MM.1S (cell line): ENCODE data around the gene TMC3.

ENCODE experiments used
- CTCF ChIP-seq: fragments of 300-600 bp; sonication (generic); IDR thresholded peaks from 2 replicates; pipeline ENCODE4 v1.5.1; 2016; ENCODE audit warnings: antibody characterized with exemption, low read length, mixed read lengths
- EZH2 ChIP-seq: fragments of 300-600 bp; sonication (generic); optimal IDR thresholded peaks from 2 replicates; pipeline ENCODE3; 2017; ENCODE audit warnings: low read depth, mild to moderate bottlenecking, antibody characterized with exemption, low read length, mixed read lengths
- EZH2phosphoT487 ChIP-seq: fragments of 300-600 bp; sonication (generic); IDR thresholded peaks from 2 replicates; pipeline ENCODE4 v1.6.1; 2018; ENCODE audit warnings: antibody characterized with exemption, low read length

- no peak for TF ChIP-seq EZH2
- no peak for TF ChIP-seq CTCF
- TF ChIP-seq EZH2phosphoT487, result no peak
Observed at GRCh38 chr15:81327516-81327915, 46.5 kb downstream of the TMC3 start.
